Stimulated activated CD4-positive, alpha-beta T cell treated with anti-CD3 and anti-CD28 coated beads, Interleukin-2, amount 100 ng/mL, for 48 hours (primary cell): Measurements from ENCODE around the gene HAS3.

Source experiments
- DNase-seq, 2 donors: peaks; one replicate each; pipeline ENCODE4 v3.0.0-alpha.2; 2020

Gene HAS3

DNA sequence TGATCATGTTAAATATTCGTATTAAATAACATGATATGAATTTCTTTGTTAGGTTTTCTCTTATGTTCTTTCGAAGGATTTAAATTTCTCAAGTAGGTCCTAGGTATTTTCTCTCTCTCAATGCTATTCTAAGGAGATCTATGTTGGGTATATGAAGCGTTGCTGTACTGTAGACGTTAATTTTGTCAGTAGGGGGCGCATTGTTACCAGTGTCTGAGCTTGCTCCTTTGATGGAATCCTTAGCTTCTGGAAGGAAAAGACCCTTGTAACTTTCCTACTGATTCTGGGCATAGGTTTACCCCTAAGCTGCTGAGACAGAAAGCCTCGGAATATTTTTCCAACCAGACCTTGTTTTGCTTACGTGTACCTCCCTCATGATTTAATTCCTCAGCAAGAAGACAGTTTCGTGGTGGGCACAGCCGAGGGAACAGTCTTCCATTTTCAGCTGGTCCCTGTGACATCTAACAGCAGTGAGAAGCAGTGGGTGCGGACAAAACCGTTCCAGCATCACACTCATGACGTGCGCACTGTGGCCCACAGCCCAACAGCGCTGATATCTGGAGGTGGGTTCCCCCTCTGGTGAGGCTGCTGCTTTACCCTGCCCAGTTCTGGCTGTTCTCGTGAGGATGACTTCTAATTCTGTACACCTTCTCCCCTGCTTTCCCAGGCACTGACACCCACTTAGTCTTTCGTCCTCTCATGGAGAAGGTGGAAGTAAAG is 44.9 kb downstream of the HAS3 start:
- peak; percentile 35 to 50 for DNase-seq

DNA sequence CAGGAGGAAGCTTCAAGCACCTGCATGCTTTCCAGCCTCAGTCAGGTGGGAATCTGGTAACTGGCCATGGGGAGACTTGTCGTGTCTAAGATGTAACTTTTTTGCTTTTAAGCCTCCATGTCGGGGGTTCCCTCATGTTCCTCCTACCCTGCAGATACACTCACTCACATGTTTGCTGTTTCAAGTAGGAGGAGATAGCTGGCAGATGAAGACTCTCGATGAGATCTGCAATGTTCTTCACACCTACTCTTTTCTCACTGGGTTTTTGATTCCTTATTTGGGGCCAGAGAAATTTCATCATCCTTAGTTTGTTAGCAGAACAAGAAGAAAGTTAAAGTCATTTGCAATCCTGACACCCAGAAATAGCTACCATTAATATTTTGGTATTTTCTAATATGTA is 51.7 kb downstream of the HAS3 start:
- no peak for DNase-seq

DNA sequence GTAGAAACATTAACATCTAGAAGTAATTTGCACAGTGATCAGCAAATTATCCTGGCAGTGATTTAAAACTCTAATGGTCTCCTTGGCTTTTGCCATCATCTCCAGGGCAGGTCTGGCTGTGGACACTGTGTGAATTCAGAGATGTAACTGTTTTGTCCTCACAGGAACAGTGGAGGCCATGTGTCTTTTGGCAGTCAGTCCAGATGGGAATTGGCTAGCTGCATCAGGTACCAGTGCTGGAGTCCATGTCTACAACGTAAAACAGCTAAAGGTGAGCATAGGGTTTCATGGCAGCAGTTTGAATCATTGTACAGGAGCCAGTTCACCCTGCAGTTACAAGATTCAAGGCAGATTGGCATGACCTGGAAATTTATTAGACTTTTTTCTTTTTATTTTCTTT is 54.7 kb downstream of the HAS3 start:
- no peak for DNase-seq

DNA sequence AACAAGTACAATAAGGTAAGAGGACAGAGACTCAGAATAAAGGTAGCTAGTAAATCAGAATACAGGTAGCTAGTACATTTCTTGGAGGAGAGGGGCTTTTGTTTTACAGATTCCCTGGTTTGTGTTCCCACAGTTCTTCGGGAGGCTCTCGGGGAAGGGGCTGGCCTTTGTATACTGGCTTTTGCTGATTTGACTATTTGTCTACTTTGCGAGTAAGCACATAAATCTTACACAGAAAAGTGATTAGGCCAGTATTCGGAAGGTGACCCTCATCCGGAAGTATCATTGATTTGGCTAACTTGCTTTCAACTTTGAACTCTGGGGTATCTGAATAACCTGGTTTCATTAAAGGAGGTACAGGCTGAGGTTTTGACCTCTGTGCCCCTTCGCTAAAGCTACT is 60.1 kb downstream of the HAS3 start:
- DNase-seq, result no peak

DNA sequence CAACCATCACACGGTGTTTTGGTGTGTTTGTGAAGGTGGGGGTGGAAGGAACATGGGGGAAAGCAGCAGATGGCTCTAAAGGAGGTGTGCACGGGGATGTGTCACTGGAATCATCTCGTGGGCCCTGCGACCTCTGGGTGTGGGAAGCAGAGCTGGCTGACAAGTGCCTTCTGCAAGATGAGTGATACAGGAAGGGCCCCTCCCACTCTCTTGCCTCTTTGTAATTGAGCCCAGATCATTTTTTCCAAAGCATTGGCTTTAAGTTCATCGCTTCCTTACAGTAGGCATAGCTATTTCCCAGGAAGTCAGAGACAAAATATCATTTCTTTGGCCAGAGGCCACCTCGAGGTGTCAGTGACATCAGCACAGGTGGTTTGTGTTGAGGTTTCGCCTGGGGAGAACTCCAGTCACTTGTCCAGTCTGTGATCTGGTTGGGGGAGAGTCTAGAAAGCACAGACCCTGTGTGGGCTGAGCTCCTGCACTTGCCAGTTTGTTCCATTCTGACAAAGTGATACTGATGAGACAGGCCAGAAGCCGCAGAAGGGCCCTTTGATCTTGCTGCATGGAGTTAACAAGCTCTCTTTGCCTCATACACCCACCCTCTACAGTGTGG is 60.9 kb downstream of the HAS3 start:
- peak; percentile 59 to 65 for DNase-seq

DNA sequence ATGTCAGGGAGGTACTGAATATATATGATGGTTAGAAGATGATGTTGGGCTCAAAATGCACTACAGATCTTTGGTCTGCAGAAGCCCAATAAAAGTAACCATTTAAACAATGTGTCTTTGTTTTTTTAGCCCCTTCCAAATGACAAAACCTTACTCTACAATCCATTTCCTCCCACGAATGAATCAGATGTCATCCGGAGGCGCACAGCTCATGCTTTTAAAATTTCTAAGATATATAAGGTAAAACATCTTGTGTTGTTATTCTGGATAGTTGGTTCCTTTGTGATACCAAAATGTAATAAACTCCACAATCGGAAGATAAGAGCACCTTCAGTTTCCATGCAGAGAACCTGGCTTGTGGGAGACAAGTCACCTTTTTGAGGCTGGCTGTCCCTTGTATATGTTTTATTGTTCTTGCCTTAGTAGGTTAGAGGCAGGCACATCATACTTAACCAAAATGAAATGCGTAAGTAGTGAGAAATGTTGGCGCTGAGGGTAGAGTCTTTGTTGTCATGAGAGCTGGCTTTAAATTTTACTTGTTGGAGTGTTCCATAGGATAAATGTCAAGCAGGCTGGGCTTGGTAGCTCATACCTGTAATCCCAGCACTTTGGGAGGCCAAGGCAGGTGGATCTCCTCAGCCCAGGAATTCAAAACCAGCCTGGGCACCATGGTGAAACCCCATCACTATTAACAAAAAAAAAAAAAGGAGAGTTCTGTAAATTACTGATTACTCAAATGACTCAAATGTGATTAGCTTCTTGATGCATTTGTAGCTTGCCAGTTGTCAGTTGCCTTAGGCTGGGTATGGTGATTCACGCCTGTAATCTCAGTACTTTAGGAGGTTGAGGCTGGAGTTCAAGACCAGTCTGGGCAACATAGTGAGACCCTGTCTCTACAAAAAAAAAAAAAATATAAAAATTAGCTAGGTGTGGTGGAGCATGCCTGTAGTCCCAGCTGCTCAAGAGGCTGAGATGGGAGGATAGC is 61.8 kb downstream of the HAS3 start:
- DNase-seq, result no peak
